ENCODE measurements around the gene AARS2. TPM values are rescaled to one million over a fixed set of nuclear protein-coding genes. Genes with fewer than 3 reads are reported as not detected.

The AARS2 gene
- total and polyA plus RNA-seq, 10 of the 15 experiments (the other 5 are each of a cell fraction or from before 2014, with no cell fraction given), result 0.71 to 18.3 (median 12.7) TPM

- TSS peak; percentile 77 for BruUV-seq (replicated peaks)
- Histone ChIP-seq H3K9ac (ENCODE audit: control insufficient read depth, insufficient read depth, low read length) (peak overlapping the region; percentile 90), H2AFZ (ENCODE audit: control insufficient read depth, low read depth, low read length) (no peak overlapping the region), H3K4me3 (peak overlapping the region; percentile 98), H4K20me1 (ENCODE audit: control insufficient read depth, insufficient read depth) (peaks cover 4% of the 10 kb centered on the region; the same call in 1 of the 2 replicates), H3K4me2 (ENCODE audit: control insufficient read depth, insufficient read depth) (peak overlapping the region; percentile 98), H3K36me3 (ENCODE audit: control insufficient read depth in 2 of 2, insufficient read depth in 2 of 2, low read length in 1 of 2) (peaks cover 13 to 21% of the 10 kb centered on the region in 2 experiments), H3K79me2 (ENCODE audit: control insufficient read depth, insufficient read depth, low read length) (peaks cover 90% of the 10 kb centered on the region), H3K4me1 (ENCODE audit: control insufficient read depth, insufficient read depth, low read length) (peaks cover 60% of the 10 kb centered on the region), H3K27me3 (replicated peaks in 1 of 2; ENCODE audit: control insufficient read depth in 2 of 2, insufficient read depth in 2 of 2, low read length in 1 of 2) (no peaks in the 10 kb centered on the region), H3K9me3 (replicated peaks; ENCODE audit: control insufficient read depth, insufficient read depth, low read length) (no peaks in the 10 kb centered on the region), H3K27ac (ENCODE audit: control insufficient read depth, insufficient read depth) (peak overlapping the region; percentile 99)
- FAIRE-seq, result no peak
- ChIA-PET RAD21 (ENCODE audit: unreplicated experiment) (interaction anchor here (0.6 to 2.2 kb wide), 3 partner anchors 14 to 39 kb away, joined by 3 to 12 read pairs (median 4); partner anchors contain the start of gene HSP90AB1), CTCF (interaction anchor here (0.9 to 2.5 kb wide), 5 partner anchors 7 to 52 kb away, joined by 3 to 24 read pairs (median 3); partner anchors contain the start of genes AARS2 and HSP90AB1), POLR2A (interaction anchor here (0.6 to 10.7 kb wide), 5 partner anchors 10 to 38 kb away, joined by 5 to 131 read pairs (median 9); partner anchors contain the start of genes HSP90AB1 and SLC29A1), SMC1A (ENCODE audit: uncharacterized antibody, unreplicated experiment) (interaction anchor here (2.2 kb wide), 1 partner anchor 39 kb away, joined by 6 read pairs; no protein-coding TSS in a partner anchor)
- in situ Hi-C loops (cut with MboI), result no loop called here
- peak; percentile 0; the same call in 2 of the 3 replicates for ATAC-seq
- WGBS (ENCODE audit: insufficient coverage, insufficient replicate concordance, low lambda C conversion rate, missing lambda C conversion rate), result 5% methylated on average over 6 of the region's 6 CpGs
- no peak for DNase-seq (ENCODE audit: low read depth, low spot score)
- intact Hi-C loops (cut with micrococcal nuclease; ENCODE audit: unreplicated experiment), result no loop called here
- TF ChIP-seq ASH2L (IDR thresholded peaks at IDR 0.05; ENCODE audit: borderline replicate concordance, low read depth) (no peak), RFX5 (IDR thresholded peaks at IDR 0.05; ENCODE audit: low read depth, low read length) (no peak), POLR2AphosphoS2 (IDR thresholded peaks at IDR 0.05; ENCODE audit: low read depth, low read length) (peak; percentile 80), BHLHE40 (IDR thresholded peaks at IDR 0.05; ENCODE audit: borderline replicate concordance in 1 of 2, low read depth in 2 of 2, low read length in 1 of 2) (peak; percentile 69 to 72; a peak in 2 of 4 replicates), TBL1XR1 (IDR thresholded peaks at IDR 0.05; ENCODE audit: low read depth, low read length) (peak; percentile 57; the same call in 1 of the 2 replicates), REST (IDR thresholded peaks at IDR 0.05; ENCODE audit: low read depth, low read length) (no peak), STAT1 (conservative IDR thresholded peaks at IDR 0.05) (no peak), RAD51 (IDR thresholded peaks at IDR 0.05) (peak; percentile 58), RBBP5 (conservative IDR thresholded peaks at IDR 0.05) (no peak), CHD4 (IDR thresholded peaks at IDR 0.05) (no peak), JUNB (IDR thresholded peaks at IDR 0.05) (no peak), NR2C1 (IDR thresholded peaks at IDR 0.05) (no peak; the same call in 1 of the 2 replicates), CHD2 (IDR thresholded peaks at IDR 0.05; ENCODE audit: borderline replicate concordance, low read depth, low read length) (peak; percentile 59), SUZ12 (IDR thresholded peaks at IDR 0.05; ENCODE audit: unreplicated experiment) (no peak), KDM1A (IDR thresholded peaks at IDR 0.05; ENCODE audit: borderline replicate concordance) (no peak), HCFC1 (IDR thresholded peaks at IDR 0.05; ENCODE audit: low read length) (no peak), MYC (IDR thresholded peaks at IDR 0.05; ENCODE audit: insufficient read depth, insufficient read length, insufficient replicate concordance, low read length, severe bottlenecking) (peak; percentile 28)
- TF ChIP-seq, protein P1, sequence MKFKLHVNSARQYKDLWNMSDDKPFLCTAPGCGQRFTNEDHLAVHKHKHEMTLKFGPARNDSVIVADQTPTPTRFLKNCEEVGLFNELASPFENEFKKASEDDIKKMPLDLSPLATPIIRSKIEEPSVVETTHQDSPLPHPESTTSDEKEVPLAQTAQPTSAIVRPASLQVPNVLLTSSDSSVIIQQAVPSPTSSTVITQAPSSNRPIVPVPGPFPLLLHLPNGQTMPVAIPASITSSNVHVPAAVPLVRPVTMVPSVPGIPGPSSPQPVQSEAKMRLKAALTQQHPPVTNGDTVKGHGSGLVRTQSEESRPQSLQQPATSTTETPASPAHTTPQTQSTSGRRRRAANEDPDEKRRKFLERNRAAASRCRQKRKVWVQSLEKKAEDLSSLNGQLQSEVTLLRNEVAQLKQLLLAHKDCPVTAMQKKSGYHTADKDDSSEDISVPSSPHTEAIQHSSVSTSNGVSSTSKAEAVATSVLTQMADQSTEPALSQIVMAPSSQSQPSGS (IDR thresholded peaks at IDR 0.05; ENCODE audit: low read length), result no peak
These were observed 52.5 kb downstream of the AARS2 start for GRCh38 chr6:44260451-44261297.
